ENCODE data around the gene SCAF4.

DNA sequence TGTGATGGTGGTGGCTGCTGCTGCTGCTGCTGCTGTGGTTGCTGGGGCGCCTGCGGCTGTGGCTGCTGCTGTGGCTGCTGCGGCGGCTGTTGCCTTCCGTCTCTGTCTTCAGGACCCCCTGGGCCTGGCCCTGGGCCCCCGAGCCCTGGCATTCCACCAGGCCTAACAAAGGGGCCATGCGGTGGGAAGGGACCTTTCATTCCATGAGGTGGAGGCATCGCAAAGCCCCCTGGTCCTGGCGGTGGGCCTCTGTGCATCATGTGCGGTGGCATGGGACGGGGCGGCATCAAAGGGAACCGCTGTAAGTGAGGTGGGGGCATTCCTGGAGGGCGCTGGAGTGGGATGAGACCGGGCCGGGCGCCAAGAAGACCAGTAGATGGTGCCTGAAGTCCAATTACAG is 60.0 kb downstream of the SCAF4 start:
- TF ChIP-seq POLR2AphosphoS5 (IDR thresholded peaks at IDR 0.05; ENCODE audit: insufficient read depth, low read depth, low read length) = no peak
- TF ChIP-seq, protein P1, sequence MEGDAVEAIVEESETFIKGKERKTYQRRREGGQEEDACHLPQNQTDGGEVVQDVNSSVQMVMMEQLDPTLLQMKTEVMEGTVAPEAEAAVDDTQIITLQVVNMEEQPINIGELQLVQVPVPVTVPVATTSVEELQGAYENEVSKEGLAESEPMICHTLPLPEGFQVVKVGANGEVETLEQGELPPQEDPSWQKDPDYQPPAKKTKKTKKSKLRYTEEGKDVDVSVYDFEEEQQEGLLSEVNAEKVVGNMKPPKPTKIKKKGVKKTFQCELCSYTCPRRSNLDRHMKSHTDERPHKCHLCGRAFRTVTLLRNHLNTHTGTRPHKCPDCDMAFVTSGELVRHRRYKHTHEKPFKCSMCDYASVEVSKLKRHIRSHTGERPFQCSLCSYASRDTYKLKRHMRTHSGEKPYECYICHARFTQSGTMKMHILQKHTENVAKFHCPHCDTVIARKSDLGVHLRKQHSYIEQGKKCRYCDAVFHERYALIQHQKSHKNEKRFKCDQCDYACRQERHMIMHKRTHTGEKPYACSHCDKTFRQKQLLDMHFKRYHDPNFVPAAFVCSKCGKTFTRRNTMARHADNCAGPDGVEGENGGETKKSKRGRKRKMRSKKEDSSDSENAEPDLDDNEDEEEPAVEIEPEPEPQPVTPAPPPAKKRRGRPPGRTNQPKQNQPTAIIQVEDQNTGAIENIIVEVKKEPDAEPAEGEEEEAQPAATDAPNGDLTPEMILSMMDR (IDR thresholded peaks at IDR 0.05; ENCODE audit: extremely low read depth in 1 of 2, insufficient read depth in 1 of 2, low read depth in 1 of 2, low read length in 2 of 2) = no peak
- TF ChIP-seq EZH2 (IDR thresholded peaks at IDR 0.05; ENCODE audit: borderline replicate concordance, low read depth, low read length, severe bottlenecking) = no peak

All from endothelial cell of umbilical vein (primary cell).